GM19025 (cell line): ENCODE data around the gene B3GNT2.
"Not testable (repeated sequence)": the region's sequence is repeated elsewhere in the genome, so short reads cannot be mapped to it uniquely, and the experiment has no call there.

Source experiments
- ATAC-seq: cut with Tn5 transposase; IDR thresholded peaks from one replicate; pipeline ENCODE4 v1.9.1; 2021; ENCODE audit warnings: mild to moderate bottlenecking, low read depth, moderate library complexity; ENCODE audit not compliant: unreplicated experiment

B3GNT2 gene

DNA sequence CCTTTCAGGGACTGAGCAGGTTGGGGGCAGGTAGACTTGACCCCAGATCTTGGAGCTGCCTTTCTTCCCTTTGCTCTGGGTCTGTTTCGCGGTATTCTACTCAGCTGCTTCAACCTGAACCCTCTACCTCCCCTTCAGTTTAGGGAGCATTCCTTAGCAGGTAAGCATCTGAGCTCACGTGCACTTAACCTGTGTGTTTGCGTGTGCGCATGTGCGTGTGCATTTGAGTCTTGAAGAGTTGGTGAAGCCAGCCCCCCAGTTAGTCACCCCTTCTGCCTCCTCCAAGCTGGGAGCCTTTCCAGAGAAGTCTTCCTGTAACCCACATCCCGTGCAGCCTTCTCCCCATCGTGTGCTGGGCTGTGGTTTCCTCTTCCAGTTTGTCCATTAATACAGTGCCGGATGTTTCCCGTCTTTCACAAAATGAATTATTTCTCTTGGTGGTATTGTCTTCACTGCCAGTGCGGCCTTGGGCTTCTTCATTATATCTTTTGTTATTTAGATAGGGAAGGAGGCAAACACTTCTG lies 33.2 kb downstream of the B3GNT2 start:
- no peak for ATAC-seq

GRCh38 chr2:62231541-62231940 lies 35.6 kb downstream of the B3GNT2 start:
- no peak for ATAC-seq

DNA sequence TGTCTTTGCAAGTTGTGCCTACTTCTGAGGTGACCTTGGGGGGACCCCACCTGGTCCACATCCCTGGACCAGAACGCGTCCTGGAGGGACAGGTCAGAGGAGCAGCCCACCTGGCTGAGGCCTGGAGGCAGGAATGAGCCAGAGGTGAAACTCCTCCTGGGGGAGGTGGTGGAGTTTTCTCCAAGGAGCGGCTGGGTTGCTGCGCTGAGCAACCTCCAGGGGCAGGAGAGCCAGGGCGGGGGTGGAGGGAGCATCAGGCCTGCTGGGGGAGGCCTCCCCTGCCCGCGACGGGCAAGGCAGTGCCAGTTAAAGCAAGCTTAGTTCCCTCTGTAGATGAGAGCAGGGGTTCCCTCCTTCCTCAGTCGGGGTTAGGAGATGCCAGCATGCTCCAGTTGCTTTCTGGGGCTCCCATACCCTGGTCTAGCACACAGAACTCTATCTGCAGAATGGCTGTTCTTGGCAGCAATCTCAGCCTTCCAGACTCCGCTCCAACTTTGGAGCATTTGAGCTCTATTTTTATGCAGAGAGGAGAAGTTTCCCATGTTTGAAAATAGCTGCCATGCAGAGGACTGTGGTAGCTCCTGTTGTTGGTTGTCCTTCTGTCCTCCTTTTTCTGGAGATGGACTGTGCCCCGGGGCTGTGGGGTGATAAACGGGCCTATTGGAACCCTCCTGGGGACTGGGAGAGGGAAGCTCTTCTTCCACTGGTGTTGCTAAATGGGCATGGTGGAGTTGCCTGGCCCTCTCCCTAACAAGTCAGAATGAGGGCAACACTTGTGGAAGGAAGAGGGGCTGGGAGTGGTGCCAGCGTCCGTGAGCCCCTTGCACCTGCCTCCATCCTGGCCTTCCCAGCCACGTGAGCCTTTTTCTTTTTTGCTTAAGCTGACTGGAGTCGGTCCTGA lies 39.1 kb downstream of the B3GNT2 start:
- no peak for ATAC-seq

- no peak for ATAC-seq
These were observed 40.6 kb downstream of the B3GNT2 start for GRCh38 chr2:62236499-62236898.

- ATAC-seq, result no peak
These were observed 42.3 kb downstream of the B3GNT2 start for GRCh38 chr2:62238236-62238635.

DNA sequence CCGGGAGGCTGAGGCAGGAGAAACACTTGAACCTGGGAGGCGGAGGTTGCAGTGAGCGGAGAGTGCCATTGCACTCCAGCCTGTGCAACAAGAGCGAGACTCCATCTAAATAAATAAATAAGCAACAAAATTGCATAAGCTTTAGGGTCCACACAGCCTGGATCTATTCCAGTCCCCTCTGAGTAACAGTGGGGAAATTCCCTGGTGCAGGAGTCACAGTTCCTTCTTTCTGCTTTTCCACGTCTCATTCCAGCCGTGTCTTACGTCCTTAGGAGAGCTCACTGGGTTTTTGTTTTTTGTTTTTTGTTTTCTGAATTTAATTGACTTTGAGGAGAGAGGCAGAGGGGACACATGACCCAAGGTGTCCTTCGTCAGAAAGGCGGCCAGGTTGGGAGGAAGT lies 44.6 kb downstream of the B3GNT2 start:
- no peak for ATAC-seq

DNA sequence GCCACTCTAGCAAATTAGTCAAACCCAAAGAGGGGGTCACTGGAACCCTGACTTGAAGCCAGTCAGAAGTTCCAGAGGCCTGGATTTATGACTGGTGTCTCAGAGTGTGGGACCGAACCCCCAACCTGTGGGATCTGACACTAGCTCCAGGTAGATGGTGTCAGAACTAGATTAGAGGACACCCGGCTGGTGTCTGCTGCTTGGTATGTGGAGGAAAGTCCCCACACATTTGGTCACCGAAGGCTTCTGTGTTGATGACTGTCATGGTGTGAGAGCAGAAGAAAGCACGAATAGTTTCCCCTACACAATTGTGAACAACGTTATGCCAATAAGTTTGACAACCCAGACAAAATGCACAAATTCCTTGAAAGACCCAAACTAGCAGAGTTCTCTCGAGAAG lies 48.1 kb downstream of the B3GNT2 start:
- ATAC-seq, result no peak

DNA sequence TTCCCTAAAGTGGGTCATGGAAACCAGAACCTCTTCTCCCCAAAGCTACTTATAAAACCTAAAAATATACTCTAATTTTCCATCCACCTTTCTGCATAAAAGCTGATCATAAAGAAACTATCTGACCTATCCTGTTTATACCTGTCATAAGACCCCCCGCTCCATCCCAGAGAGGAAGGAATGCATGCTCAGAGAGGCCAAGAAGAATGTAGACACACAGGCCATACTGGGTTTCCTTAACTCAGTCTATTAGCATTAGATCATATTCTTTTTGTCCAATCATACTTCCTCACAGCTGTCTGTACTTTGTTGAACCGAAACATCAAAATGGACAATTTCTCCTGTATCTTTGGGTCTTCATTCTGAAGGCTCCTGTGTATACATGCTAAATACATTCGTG lies 52.3 kb downstream of the B3GNT2 start:
- ATAC-seq, result no peak

DNA sequence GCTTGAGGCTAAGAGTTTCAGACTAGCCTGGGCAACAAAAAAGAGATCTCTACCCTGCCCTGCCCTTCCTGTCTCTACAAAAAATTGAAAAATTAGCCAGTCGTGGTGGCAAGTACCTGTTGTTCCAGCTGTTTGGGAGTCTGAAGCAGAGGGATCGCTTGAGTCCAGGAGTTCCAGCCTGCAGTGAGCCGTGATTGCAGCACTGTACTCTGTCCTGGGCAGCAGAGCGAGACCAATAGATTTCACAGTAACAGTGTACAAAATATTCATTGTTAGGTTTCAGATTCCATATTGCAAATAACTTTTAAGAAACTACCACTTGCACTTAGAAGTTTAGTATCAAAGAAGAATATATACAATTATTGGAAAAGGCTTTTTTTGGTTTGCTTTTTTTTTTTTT lies 54.3 kb downstream of the B3GNT2 start:
- no peak for ATAC-seq

DNA sequence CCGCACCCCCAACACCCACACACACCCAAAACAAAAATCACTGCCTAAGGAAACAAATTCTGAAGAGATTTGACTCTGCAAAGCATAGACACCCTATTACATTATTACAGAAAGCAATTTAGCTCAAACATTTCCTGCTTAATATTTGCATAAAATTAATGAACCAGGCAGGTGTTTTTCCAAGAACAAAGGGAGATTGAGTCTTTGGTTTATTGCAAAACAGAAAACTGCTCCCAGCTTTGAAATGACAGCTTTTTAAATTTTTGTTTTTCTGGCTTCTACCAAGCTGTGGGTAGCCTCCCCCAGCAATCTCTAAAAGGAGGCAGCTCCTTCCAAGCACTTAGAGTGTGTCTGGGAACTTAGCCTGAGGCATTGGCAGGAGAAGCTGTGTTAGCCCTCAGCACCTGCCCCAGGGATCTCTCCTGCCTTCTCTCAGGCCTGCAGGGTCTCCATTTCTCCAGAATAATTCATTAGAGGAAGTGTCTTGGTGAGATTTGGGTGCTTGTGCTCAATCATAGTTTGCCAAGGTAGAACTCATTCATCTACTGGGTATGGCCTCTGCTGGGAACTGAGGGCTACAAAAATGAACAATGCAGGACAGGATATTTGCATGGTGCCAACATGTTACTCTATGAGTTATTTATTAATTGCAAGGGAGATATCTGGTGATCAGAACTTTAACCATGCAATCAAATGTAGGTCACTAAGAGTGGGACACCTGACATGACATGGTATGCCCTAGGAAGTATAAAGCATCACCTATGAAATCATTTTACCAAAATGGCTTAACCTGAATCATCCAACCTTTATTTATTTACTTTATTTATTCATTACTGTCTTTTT lies 58.7 kb downstream of the B3GNT2 start:
- no peak for ATAC-seq

DNA sequence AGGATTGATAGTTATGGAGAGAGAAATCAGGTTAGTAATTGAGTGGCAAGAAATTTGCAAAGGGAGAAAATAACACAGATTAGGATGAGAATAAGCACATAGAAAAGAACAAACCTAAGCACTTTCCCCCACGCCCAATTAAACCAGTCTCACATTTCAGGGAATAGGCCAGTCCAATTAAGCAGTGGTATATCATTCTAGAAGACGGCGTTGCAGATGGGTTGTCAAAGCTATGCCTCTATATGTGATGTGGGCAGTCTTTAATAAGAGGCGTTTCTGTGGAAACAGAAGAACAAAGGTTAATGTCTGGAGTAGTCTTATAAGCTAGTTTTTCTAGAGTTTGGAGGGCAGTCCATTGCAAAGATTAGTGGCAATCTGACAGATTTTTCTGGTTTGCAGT lies 61.6 kb downstream of the B3GNT2 start:
- ATAC-seq, result no peak

DNA sequence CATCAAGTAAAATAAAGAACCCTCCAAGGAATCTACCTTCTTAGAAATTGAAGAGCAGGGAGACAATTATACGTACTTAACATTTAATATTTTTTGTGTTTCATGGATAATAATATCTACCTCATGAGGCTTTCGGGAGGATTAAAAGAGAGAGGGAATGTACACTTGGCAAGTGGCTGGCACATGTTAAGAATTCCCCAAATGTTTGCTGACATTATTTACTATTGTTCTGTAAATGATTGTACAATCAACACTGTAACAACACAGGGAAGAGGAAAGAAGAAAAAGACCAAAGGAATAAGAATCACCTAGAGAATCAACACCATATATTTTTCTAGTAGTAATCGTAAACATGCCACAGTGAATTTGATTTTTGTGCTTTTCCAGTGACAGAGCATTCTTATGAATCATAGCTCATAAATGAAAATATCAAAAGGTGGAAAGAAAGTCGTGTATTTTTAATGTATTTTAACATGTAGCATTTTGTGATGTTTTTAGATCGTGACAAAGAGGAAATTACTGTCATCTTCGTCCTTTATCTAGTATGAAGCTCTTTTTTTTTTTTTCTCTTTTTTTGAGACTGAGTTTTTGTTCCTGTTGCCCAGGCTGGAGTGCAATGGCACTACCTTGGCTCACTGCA lies 67.3 kb downstream of the B3GNT2 start:
- ATAC-seq, result no peak

DNA sequence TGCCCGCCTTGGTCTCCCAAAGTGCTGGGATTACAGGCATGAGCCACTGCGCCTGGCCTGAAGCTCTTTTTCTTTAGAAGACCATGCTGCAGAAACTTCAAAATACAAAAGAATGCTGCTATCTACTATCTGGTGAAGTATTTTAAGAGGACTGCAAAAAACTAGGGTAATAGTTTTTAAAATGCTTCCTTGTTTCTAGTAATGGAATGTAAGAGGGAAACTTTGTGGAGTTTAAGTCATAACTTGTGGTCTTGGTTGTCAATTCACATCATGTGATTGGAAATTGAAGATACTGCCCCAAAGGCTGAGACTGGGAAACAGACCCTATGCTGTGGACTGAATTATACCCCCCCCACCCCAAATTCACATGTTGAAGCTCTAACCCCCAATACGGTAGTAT lies 68.3 kb downstream of the B3GNT2 start:
- ATAC-seq, result no peak

GRCh38 chr2:62265106-62265505 lies 69.2 kb downstream of the B3GNT2 start:
- no peak for ATAC-seq

DNA sequence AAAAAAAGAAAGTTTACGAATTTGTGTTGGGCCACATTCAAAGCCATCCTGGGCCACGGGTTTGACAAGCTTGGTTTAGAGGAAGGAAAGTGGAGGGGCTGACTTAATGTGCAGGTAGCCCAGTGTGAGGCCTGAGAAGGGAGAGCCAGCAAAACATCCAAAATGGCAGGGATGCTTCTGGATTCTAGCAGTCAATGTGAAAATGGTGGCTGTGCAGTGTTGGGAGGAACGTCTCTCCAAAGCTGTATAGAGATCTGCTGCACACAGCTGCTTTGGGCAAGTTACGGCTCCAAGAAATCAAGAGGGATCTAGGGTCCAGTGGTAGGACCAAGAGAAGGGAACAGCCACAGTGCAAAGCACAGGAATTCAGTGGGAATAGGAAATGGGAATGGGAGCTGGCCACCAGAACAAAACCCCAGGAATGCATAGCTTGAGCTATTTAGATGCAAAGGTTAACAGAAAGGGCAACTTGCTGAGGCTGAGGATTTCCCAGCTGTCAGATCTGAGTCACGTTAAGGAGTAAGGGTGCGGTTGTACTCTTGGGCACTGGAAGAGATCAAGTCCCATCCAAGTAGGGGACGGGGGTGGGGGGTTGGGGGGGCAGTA lies 70.6 kb downstream of the B3GNT2 start:
- no peak for ATAC-seq

DNA sequence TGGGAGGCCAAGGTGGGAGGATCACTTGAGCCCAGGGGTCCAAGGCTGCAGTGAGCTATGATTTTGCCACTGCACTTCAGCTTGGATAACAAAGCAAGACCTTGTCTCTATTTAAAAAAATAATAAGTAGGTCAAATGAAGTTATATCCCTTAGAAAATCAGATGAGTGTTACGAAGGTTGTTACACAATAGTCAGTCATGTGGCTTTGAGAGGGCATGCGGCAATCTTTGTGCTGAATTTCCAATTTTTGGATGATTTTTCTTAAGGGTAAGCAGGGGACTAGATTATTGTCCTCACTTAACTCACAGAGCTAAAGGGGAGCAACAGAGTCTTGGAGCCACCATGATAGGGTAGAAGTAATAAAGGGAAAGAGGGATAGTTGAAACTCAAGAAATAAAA lies 71.8 kb downstream of the B3GNT2 start:
- no peak for ATAC-seq

GRCh38 chr2:62268681-62269188 lies 72.8 kb downstream of the B3GNT2 start:
- not testable (repeated sequence) for ATAC-seq

DNA sequence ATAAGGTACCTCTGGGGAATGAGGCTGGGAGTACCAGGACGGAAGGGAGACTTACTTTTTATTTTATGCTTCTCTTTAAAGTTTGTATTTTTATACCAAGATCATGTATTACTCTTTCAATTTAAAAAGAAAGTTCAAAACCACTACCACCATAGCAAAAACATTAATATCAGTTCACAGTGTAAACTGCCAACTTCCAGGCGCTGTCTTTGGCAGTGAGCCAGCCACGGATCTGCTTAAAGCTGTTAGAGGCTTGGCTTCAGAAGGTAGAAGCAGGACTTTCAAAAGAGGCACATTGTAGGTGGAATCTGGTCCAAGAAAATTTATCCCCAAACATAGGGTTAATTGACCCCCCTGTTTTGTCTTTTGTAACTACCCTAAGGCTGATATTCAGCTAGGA lies 74.8 kb downstream of the B3GNT2 start:
- ATAC-seq, result no peak
